GM12875 (cell line): ENCODE data around the gene MEP1B.
"Not testable (repeated sequence)": the region's sequence is repeated elsewhere in the genome, so short reads cannot be mapped to it uniquely, and the experiment has no call there.

Experiments
- H3K4me3 ChIP-seq: one replicate; pipeline ENCODE4 v1.5.1; 2011; ENCODE audit warnings: low read depth, low read length, control low read depth
- TF ChIP-seq, protein P1 (sequence below): IDR thresholded peaks from 2 replicates; pipeline ENCODE4 v1.5.1; 2011; ENCODE audit warnings: low read depth, mild to moderate bottlenecking, control low read depth, inconsistent platforms, low read length, moderate library complexity, borderline replicate concordance; ENCODE audit not compliant: insufficient read depth

MEP1B gene

DNA sequence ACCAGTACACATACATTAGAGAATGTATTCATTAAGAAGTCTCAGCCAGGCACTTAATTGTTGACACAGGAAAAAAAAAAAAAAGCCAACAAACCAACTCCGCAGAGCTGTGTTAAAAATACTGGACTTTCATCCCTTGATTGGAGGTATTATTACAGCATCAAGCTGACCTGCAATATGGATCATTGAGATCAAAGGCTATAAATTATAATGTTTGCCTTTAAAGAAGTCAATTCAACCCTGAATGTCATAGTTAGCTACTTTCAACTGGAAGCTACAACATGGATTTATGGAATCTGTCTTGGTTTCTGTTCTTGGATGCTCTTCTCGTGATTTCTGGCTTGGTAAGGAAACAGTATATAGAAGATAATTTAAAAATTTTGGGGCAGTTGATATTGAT, at the start of gene MEP1B:
Gene MEP1B, plus strand, starts transcription at position 250 of the 400 bp plus-strand sequence. Its CDS starts 32 bp downstream, at position 282.
- no peak within 1 kb of the TSS for H3K4me3 ChIP-seq
- TF ChIP-seq, protein P1, sequence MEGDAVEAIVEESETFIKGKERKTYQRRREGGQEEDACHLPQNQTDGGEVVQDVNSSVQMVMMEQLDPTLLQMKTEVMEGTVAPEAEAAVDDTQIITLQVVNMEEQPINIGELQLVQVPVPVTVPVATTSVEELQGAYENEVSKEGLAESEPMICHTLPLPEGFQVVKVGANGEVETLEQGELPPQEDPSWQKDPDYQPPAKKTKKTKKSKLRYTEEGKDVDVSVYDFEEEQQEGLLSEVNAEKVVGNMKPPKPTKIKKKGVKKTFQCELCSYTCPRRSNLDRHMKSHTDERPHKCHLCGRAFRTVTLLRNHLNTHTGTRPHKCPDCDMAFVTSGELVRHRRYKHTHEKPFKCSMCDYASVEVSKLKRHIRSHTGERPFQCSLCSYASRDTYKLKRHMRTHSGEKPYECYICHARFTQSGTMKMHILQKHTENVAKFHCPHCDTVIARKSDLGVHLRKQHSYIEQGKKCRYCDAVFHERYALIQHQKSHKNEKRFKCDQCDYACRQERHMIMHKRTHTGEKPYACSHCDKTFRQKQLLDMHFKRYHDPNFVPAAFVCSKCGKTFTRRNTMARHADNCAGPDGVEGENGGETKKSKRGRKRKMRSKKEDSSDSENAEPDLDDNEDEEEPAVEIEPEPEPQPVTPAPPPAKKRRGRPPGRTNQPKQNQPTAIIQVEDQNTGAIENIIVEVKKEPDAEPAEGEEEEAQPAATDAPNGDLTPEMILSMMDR: no peak

DNA sequence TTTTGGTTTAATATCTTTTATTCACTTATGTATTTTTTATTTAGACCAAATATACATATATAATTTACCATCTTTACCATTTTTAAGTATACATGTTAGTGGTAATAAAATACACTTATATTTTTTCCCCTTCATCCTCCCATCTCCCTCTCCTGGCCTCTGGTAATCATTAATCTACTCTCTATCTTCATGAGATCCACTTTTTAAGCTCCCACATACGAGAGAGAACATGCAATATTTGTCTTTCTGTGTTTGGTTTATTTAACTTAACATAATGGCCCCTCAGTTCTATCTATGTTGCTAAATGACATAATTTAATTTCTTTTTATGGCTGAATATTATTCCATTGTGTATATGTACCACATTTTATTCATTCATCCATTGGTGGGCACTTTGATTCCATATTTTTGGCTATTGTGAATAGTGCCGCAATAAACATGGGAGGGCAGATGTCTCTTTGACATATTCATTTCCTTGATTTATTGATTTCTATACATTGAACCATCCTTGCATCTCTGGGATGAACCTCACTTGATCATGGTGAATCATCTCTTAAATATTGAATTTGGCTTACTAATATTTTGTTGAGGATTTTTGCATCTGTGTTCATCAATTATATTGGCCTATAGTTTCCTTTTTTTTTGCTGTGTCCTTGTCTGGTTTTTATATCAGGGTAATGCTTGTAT, 41.5 kb upstream of the MEP1B start:
- TF ChIP-seq, protein P1: no peak
- H3K4me3 ChIP-seq: no peak overlapping the region

DNA sequence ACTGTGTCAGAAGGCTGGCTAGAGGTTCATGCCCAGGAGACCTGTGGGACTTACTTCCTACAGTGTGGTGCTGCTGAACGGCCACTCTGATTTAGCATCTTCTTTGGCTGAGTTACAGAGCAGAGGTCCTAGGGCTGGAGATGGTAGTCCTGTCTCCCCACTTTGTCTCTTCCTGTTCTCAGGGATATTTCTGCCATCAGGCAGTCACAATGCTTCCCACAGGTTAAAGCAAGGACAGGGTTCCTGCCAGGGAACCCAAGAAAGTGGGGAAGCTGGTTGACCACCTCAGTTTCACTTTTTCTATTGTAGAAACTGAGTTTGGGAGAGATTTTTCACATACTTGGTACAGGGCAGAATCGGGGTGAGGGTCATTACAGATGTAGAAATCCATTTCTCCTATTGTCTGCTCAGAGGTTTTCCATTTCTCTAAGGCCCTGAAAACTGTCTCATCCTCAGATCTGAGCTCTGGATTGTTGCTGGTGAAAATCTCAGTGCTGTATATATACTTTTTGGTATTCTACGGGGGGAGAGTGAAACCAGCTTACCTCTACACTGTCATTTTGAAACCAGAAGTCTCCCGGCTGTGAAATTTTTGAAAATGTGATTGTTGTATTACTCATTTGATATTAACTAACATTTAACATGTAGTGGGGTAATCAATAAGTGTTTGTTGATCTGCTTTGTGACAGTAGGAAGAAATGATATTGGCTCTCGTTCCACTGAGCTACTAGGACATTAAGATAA, 37.0 kb upstream of the MEP1B start:
- TF ChIP-seq, protein P1: no peak
- no peak overlapping the region for H3K4me3 ChIP-seq

DNA sequence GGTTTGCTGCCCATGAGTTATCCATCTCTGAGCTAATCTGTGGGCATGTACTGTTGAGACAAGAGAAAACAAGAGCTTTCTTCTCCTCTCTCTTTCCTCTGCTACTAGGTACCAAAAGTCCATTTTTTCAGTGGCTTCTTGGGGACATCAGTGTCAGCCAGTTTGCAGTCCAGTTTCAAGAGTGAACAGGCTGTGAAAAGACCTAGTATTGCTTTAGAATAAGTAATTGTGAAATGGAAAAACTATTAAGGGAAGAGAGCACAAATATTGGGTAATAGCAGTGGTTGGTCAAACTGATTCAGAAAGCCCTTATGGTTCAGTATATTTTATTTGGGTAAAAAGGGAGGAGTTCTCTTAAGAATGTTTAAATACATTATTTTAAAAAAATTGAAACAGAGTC, 33.0 kb upstream of the MEP1B start:
- no peak overlapping the region for H3K4me3 ChIP-seq
- TF ChIP-seq, protein P1: no peak

DNA sequence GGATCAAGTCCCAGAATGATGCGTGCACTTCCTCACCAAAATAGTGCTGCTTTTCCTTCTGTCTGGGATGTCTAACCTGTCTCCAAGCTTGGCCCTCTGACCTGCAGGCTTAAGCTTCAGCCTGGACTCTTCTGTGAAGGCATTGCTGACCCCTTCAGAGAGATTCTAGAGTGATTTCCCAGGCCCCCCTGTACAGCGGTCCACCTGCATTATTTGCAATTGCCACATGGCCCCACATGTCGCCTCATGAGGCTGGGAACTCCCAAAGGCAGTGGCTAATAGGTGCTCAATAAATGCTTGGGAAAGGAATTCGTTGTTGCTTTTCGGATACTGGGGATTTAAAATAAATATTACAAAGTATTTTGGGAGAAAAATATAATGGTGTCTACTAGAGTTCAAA, 32.3 kb upstream of the MEP1B start:
- TF ChIP-seq, protein P1: no peak
- no peak overlapping the region for H3K4me3 ChIP-seq

DNA sequence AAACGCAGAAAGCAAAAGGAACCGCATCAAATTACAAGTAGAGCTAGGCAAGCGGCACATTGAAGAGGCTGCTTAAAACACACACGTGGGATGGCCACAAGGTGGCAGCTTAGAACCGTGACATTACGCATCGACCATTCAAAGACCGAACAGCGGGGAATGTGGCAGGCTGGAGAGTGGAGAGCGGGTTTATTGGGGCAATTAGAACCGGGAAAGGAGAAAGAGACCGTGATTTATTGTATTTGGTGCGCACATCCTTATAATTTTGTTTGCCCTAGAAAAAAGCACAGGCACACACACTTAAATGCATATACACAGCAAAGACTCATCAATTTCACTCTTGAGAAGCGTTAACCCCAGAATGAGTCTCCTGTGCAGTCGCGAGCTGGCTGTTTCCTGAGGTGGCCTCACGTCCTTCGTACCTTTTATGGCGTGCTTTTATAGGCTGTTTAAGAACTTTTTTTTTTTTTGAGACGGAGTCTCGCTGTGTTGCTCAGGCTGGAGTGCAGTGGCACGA, 31.7 kb upstream of the MEP1B start:
- H3K4me3 ChIP-seq: no peak overlapping the region

DNA sequence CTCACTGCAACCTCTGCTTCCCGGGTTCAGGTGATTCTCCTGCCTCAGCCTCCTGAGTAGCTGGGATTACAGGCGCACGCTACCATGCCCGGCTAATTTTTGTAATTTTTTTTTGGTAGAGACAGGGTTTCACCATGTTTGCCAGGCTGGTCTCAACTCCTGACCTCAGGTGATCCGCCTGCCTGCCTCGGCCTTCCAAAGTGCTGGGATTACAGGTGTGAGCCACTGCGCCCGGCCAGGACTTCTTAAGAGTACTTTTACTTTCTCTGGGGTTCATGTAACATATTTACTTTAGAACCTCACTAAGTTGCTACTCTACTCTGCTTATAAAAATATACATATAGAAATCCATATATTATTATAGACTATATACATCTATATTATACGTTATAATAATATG, 31.2 kb upstream of the MEP1B start:
- H3K4me3 ChIP-seq: not testable (repeated sequence)

More for the DNA sequence above, 31.7 kb upstream of the MEP1B start:
- TF ChIP-seq, protein P1: peak; percentile 72
